HG03135 (cell line): ENCODE results near the gene BNIP3.
"Not testable (repeated sequence)": the region's sequence is repeated elsewhere in the genome, so short reads cannot be mapped to it uniquely, and the experiment has no call there.

Source experiments
- ATAC-seq: cut with Tn5 transposase; IDR thresholded peaks from one replicate; pipeline ENCODE4 v1.9.1; 2021; ENCODE audit warnings: mild to moderate bottlenecking, moderate library complexity; ENCODE audit not compliant: unreplicated experiment

Gene BNIP3

DNA sequence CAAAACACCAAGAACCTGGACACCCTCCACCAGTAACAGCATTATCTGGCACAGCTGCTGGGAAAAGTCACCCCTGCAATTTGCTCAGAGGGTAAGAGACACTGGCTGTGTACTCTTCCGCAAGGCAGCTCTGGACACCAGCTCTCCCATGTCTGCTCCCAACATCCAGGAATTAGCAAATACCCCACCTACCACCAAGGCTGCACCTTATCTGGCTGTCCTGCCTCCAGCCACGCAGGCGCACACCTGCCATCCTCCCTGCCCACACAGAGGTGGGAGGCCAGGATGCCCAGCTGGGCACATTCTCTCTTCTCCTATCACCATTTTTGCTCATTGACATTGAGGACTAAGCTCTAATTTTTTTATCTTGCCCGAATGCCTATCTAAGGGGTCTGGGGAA lies 20.3 kb upstream of the BNIP3 start:
- no peak for ATAC-seq

DNA sequence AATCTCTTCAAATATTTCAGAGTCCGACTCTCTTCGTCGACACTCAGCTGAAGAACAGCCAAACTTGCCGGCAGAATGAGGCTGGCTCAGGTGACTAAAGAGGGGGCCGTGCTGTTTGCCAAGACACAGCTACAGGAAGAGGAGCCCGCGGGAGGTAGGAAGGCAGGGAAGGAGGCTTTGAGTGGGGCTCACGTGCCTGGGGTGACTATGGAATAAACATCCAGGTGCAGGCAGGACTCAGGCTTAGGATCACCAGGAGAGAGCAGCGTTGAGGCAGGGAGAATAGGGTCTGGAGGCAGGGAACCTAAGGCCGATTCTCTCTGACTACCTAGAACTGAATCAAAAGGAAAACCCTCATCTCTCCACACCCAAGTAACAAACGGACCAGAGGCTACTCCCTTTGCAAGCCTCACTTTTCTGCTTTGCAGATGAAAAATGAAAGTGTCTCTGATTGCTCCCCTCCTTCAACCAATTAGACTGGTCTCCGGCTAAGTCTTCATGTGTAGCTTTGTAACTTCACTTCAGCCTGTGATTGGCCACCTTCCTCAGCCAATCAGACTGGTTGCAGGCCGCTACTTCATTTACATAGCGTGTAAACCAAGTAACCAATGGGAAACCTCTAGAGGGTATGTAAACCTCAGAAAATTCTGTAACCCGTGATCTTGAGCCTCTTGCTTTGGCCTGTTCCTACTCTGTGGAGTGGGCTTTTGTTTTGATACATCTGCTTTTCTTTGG lies 19.7 kb upstream of the BNIP3 start:
- ATAC-seq, result no peak

DNA sequence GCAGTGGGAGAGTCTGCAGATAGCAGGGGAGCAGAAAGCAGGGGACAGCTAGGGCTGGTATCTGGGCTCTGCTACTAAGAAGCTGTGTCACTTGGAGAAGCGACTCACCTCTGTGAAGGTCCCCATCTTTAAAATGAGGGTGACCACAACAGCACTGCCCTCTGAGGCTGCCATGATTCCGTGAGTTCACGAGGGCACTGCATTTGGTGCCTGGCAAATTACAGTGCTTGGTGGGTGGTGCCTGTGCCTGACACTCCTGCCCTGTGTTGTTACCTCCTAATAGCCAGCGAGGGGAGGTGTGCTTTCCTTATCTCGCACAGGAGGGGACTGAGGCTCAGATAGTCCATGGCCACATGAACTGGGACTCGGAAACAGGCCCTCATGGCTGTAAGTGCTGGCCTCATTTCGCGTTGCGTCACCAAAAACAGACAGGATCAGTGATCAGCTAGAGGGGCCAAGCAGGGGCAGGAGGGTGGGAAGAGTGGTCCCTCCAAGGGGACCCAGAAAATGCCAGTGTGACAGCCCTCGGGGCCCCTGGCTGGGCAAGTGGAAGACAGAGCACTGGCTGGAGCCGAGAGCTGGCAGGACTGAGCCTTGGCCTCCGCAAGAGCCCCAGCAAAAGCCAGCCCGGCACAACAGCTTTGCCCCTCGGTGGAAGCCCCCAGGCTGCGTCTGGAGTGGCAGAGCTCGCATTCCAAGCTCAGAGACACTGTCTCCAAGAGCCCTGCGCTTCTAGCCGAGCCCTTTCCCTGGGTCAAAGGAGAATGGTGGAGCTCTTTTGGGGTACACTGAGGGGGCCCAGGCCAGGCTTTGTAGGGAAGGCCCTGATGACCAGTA lies 17.3 kb upstream of the BNIP3 start:
- no peak for ATAC-seq

DNA sequence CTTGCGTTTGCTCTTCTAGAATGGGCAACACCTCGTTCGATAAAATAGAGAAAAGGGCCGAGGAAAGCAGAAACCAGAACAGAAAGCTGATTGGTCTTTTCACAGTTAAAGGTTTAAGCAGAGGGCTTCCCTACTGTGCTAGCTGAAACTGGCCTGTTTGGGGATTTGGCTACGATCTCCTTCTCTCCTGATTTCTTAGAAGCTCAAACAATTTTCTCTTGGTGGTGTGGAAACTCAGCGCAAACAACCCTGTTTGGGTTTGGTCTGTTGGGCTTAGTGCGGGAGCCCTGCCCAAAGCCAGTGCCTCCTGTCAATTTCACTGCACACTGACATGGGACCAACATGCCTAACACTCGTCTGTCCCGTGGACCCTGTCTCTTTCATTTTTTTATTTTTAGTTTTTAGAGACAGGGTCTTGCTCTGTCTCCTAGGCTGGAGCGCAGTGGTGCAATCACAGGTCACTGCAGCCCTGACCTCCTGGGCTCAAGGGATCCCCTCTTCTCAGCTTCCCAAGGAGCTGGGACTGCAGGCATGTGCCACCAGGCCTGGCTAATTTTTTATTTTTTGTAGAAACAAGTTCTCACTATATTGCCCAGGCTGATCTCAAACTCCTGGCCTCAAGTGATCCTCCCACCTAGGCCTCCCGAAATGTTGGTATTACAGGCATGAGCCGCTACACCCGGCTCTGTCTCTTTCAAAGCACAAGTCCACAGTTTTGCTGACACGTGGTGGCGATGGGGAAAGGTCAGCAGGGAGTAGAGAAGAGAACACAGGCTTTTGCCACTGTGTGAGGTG lies 16.5 kb upstream of the BNIP3 start:
- ATAC-seq, result no peak

DNA sequence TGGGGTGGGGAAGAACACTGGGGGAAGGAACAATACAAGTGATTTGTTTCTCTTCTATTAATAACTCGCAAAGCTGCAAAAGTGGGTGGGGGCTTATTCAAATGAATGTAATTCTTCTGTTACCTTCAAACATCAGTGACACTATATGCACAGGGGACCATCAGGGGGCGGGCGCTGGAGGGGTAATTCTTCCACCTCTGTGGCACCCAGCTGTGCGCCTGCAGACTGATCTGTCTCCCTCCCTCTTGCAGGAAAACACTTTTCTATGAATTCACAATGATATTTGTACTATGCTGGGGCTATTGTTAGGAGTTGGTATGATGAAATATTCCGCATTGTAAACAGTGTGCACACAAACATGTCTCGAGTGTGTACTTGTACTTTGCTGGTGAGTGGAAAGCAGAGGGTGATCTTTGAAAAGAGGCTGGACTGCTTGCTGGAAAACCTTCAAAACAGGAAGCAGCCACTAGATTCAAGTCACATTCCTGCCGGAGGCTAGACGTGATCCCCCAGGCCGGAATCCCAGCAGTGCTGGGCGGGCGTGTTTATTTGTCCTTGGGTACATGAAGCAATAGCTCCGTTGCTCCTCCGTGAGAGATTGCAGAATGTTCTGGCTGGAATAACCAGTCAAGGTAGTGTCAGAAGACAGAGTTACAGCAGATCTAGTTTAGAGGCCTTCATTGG lies 15.8 kb upstream of the BNIP3 start:
- no peak for ATAC-seq

DNA sequence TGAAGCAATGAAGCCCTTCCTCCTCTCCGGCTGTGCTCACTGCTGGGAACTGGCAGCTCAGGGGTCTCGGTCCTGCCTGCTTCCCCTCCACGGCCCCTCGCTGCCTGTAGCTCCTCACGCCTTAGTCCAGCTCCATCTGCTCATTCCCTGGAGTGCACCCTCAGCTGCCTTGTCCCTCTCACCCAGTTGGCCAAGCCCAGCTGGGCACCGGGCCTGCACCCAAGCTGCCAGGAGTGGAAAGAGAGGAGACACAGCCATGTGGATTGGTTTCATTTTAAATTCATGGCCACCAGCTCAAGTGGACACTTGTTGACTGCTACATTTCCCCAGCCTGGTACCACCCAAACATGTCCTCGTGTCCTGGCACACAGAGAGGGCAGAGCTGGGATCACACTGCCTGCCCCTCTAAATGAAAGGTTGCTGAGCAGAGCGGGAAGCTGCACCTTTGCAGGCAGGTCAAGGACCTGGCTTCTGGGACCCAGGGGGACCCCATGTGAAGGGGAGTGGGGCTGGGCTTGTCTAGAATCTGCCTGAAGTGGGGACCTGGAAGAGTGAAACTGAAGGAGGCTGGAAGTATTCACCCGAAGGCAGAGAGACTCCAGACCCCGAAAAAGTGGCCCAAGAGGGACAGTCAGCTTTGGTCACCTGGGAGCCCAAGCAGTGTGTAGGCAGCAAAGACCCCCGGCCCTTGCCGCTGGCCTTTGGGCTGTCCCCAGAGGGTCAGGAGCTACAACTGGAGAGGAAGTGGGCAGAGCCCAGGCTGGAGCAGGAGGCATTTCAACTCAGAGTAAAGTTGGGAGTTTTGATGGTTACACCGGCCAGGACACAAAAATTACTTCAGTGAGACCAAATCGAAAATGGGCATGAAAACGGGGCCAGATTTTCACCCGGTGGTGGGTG lies 15.0 kb upstream of the BNIP3 start:
- ATAC-seq, result no peak

DNA sequence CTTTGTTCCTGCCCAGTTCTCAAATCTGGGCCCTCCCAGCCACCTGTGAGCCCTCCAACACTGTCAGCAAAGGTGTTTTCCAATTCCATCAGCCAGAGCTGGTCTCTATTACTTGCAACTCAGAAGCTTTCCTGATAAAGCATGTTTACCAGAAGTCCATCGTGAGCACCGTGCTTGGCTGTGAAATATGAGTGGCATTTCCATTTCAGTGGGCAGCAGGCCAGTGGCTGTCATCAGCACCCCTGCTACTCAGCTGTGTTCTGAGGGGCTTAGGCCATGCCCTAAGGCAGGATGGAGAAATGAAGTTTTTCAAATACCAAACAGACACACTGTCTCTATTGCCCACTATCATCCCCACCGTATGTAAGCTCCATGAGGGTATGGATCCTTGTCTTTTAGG lies 12.7 kb upstream of the BNIP3 start:
- no peak for ATAC-seq

DNA sequence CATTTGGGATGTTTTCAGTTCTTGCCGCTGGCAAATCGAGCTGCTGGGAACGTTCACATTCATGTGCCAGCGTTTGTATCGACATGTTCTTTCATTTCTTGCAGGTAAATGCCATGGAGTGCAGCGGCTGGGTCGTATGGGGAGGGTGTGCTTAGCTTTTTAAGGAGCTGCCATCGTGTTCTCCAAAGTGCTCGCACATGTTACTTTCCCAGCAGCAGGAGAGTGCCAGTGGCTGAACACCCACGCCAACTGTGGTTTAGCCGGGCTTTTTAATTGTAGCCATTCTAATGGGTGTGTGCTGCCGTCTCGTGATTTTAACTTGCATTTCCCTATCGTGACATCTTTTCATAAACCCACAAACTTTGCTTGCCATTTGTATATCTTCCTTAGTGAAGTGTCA lies 11.6 kb upstream of the BNIP3 start:
- ATAC-seq, result no peak

DNA sequence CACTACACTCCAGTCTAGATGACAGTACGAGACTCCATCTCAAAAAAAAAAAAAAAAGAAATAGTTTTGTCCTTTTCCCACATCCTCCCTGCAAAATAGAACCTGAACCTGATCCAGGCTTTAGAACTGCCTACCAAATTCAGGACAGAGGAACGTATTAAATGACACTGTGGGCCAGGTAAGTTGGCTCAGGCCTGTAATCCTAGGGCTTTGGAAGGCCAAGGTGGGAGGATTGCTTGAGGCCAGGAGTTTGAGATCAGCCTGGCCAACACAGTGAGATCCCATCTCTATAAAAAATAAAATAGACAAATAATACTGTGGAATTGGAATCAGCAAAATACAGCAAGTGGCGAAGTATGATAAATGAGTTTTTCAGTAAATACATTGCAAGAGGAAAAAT lies 10.0 kb upstream of the BNIP3 start:
- ATAC-seq, result no peak

DNA sequence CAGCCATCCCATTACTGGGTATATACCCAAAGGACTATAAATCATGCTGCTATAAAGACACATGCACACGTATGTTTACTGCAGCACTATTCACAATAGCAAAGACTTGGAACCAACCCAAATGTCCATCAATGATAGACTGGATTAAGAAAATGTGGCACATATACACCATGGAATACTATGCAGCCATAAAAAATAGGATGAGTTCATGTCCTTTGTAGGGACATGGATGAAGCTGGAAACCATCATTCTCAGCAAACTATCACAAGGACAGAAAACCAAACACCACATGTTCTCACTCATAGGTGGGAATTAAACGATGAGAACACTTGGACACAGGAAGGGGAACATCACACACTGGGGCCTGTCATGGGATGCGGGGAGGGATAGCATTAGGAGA lies 6.1 kb upstream of the BNIP3 start:
- ATAC-seq, result not testable (repeated sequence)

DNA sequence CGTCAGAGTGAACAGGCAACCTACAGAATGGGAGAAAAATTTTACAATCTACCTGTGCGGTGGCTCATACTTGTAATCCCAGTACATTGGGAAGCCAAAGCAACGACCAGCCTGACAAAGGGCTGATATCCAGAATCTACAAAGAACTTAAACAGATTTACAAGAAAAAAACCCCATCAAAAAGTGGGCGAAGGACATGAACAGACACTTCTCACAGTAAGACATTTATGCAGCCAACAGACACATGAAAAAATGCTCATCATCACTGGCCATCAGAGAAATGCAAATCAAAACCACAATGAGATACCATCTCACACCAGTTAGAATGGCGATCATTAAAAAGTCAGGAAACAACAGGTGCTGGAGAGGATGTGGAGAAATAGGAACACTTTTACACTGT lies 5.6 kb upstream of the BNIP3 start:
- ATAC-seq, result not testable (repeated sequence)

DNA sequence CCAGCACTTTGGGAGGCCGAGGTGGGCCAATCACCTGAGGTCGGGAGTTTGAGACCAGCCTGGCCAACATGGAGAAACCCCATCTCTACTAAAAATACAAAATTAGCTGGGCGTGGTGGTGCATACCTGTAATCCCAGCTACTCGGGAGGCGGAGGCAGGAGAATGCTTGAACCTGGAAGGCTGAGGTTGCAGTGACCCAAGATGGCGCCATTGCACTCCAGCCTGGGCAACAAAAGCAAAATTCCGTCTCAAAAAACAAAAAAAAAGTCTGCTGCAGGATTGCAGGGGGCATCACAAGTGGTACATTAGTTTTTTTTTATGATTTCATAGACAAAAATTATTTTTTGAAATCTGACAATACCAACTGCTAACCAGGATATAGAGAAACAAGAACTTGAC lies 5.1 kb upstream of the BNIP3 start:
- ATAC-seq, result not testable (repeated sequence)

DNA sequence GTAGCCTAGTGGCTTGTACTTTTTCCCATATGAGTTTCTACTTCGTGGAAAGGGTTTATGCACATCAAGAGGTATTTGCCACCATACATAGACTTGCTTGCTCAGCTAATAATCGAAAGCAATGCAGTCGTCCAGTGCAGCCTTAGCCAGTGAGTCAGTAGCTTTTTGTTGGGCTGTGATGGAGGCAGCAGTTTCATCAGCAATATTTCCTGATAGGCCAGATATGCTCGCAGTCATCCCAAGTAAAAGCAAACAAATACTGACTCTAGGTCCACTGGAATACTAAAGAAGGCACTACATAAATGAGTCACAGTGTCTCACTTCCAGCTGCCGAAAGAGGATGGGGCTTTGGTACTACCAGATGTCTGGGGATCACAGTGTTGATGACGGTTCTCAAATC lies 2.1 kb upstream of the BNIP3 start:
- no peak for ATAC-seq

DNA sequence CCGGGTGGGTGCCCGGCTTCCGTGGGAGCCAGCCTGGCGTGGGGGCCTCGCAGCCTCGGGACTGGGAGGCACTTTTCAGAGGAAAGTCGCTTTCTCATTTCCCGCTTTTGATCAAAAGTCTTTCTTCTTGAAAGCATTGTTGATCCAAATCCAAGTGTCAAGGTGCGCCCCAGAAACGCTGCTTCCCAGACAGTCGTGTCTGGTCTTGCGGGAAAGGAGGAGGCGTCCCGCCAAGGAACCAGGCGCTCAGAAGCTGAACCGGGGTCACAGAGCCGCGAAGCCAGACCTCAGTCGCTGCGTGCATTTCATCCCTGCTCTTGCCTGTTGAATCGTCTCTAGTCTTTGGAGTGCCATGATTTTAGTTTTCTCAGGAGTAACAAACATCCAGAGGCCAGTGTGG lies 1.1 kb upstream of the BNIP3 start:
- no peak for ATAC-seq

DNA sequence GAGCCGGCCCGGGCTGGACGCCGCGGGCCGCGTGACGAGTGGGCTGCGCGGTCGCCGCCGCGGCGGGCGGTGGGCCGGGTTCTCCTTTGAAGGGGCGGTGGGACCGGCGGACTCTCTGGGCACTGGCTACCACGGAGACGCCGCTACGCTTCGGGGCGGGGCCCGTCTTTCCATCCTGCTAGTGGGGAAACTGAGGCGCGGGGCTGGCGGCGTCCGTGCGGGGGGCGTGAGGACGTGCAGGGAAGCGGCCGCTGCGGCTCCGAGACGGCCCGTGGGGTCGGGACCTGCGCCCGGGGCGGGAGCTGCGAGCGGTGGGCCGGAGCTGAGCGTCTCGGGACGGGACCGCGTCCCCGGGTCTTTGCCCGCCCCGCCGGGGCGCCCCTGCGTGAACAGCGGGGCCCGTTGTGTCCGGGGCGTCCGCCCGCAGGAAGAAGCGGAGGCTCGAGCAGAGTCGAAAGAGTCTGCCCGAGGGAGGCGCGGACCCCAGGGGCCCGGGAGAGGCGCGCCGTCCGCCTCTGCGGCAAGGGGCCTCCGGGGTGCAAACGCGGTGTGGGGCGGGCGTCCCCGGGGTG lies 548 bp upstream of the BNIP3 start:
- ATAC-seq, result peak; percentile 22

DNA sequence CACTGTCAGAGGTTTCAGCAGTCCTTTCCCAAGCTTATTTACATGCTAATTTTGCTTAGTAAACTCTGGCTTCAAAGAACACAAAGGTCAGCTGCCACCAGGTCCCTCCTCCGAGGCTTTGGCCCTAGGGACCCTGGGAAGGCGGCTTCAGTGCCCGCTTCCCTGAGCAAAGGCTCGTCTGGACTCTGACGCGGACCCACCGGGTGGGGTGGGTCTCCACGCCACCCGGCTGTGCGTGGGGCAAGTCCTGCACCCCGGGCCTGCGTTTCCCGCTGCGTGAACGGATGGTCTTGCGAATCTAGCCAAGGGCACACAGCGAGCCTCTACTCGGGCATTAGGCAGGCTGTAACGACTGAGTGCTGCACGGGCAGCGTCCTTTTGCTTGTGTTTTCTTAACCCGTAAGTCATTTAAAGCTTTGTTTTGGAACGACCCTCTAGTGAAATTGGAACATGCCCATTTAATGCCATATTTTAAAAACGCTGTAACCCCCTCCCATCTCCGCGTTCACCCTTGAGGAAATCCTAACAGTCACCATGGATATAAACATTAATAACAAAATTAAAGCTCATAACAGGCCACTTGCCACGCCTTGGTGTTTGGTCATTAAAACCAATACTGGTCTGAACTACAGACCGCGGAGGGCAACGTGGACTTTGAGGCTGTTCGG lies 828 bp downstream of the BNIP3 start:
- no peak for ATAC-seq

DNA sequence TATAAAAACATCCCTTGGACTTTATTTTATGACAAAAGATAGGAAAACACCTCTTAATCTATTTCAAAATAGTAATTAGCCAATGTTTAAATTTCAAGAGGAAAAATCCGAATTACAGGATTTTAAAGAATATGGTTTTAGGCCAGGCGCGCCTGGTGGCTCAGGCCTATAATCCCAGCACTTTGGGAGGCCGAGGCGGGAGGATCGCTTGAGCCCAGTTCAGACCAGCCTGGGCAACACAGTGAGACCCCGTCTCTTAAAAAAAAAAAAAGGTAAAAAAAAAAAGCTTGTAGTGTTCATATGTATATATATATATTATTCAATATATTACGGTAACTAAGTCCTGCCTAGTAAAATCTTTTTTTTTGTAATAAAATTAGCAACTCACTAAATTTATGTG lies 1.4 kb downstream of the BNIP3 start:
- ATAC-seq, result no peak

DNA sequence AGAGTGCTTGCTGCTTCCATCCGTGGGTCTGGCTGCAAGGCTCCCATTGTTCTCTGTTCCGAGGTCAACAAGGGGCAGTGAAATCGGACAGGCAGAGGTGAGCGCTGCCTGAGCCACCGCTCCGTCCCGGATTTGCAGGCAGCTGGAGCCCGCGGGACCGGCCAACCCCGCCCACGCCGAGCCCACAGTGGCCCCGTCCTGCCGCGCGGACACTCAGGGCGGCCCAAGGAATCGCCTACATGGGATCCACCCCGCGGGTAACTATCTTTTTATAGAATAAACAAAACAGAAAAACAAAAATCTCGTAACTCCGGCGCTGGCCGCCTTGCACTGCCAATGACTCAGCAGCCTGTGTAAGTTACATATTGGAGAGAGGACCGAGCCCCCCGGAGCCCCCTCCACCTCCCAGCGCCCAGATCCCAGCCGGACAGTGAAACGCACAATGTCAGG lies 1.9 kb downstream of the BNIP3 start:
- ATAC-seq, result no peak

DNA sequence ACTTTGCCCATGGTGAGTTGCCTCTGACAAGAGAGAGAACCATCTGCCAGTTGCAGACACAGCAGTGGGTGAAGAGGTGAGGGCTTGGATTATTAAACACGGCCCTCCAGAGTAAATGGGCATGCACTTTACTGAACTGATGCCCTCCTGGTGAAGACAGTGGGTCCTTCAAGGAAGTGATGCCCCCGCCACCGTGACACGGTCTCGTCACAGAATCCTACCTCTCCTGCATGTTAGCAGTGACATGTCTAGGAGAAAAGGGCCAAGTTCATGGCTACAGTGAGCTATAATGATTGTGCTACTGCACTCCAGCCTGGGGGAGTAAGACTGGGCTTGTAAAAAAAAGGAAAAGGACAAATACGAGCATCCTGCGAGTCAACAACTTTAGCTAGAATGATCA lies 2.4 kb downstream of the BNIP3 start:
- no peak for ATAC-seq
